ENCODE results near the gene NCMAP.

Gene NCMAP

GRCh38 chr1:24657781-24658180 lies 101.9 kb downstream of the NCMAP start:
- Histone ChIP-seq H3K27ac (ENCODE audit: low read length) (no peak overlapping the region), H3K9me3 (ENCODE audit: control insufficient read depth, low read depth, low read length) (no peaks in the 10 kb centered on the region), H3K27me3 (ENCODE audit: control insufficient read depth, insufficient read depth, low read length) (no peaks in the 10 kb centered on the region), H3K9ac (ENCODE audit: low read length) (no peak overlapping the region), H3K4me1 (ENCODE audit: control insufficient read depth, low read depth, low read length) (no peaks in the 10 kb centered on the region), H3K4me3 (ENCODE audit: low read length) (no peak overlapping the region), H3K36me3 (ENCODE audit: control insufficient read depth, low read depth, low read length) (peaks cover 94% of the 10 kb centered on the region)

Measured in iPS-18a (cell line).